GM23248 (cell line): ENCODE data around the gene FOSL1. TPM values are rescaled to one million over a fixed set of nuclear protein-coding genes. Genes with fewer than 3 reads are reported as not detected.

Experiments used
- DNase-seq: peaks from one replicate; pipeline ENCODE4 v3.0.0-alpha.2; 2015
- H2AFZ ChIP-seq: fragments of 200-600 bp; sonication (generic); 2 replicates; pipeline ENCODE4 v1.6.1; 2016; ENCODE audit warnings: antibody characterized with exemption
- H3F3A ChIP-seq: fragments of 200-600 bp; sonication (generic); 2 replicates; pipeline ENCODE4 v1.6.1; 2016; ENCODE audit warnings: mild to moderate bottlenecking, antibody characterized with exemption, mixed run types; ENCODE audit not compliant: insufficient read depth
- H3K27ac ChIP-seq: fragments of 200-600 bp; sonication (generic); 2 replicates; pipeline ENCODE4 v1.5.1; 2016; ENCODE audit warnings: mild to moderate bottlenecking
- H3K27me3 ChIP-seq: fragments of 200-600 bp; sonication (generic); replicated peaks from 2 replicates; pipeline ENCODE4 v1.6.1; 2016; ENCODE audit warnings: mild to moderate bottlenecking; ENCODE audit not compliant: insufficient read depth
- H3K36me3 ChIP-seq: fragments of 200-600 bp; sonication (generic); 2 replicates; pipeline ENCODE4 v1.6.1; 2016; ENCODE audit warnings: low read depth, mild to moderate bottlenecking
- H3K4me1 ChIP-seq: fragments of 200-600 bp; sonication (generic); 2 replicates; pipeline ENCODE4 v1.6.1; 2016; ENCODE audit warnings: mild to moderate bottlenecking; ENCODE audit not compliant: insufficient read depth
- H3K4me2 ChIP-seq: fragments of 200-600 bp; sonication (generic); one replicate; pipeline ENCODE4 v1.6.1; 2016; ENCODE audit warnings: mild to moderate bottlenecking; ENCODE audit not compliant: unreplicated experiment
- H3K4me3 ChIP-seq: fragments of 200-600 bp; sonication (generic); 2 replicates; pipeline ENCODE4 v1.5.1; 2016; ENCODE audit warnings: mild to moderate bottlenecking
- H3K79me2 ChIP-seq: fragments of 200-600 bp; sonication (generic); 2 replicates; pipeline ENCODE4 v1.6.1; 2016; ENCODE audit warnings: mild to moderate bottlenecking; ENCODE audit not compliant: insufficient read depth
- H3K9ac ChIP-seq: fragments of 200-600 bp; sonication (generic); 2 replicates; pipeline ENCODE4 v1.6.1; 2016; ENCODE audit warnings: mild to moderate bottlenecking
- H3K9me2 ChIP-seq: fragments of 200-600 bp; sonication (generic); 2 replicates; pipeline ENCODE4 v1.6.1; 2016; ENCODE audit warnings: mixed run types, mild to moderate bottlenecking, moderate library complexity; ENCODE audit not compliant: insufficient read depth
- H3K9me3 ChIP-seq: fragments of 200-600 bp; sonication (generic); one replicate; pipeline ENCODE4 v1.6.1; 2017; ENCODE audit warnings: low read depth
- H4K20me1 ChIP-seq: fragments of 200-600 bp; sonication (generic); 2 replicates; pipeline ENCODE4 v1.6.0; 2016; ENCODE audit not compliant: insufficient read depth
- EZH2 ChIP-seq: fragments of 200-600 bp; sonication (generic); IDR thresholded peaks from 2 replicates; pipeline ENCODE4 v1.6.1; 2018; ENCODE audit warnings: antibody characterized with exemption, mild to moderate bottlenecking; ENCODE audit not compliant: insufficient read depth, poor library complexity, severe bottlenecking
- EZH2phosphoT487 ChIP-seq: fragments of 200-600 bp; sonication (generic); IDR thresholded peaks from 2 replicates; pipeline ENCODE4 v1.6.1; 2018; ENCODE audit warnings: antibody characterized with exemption, moderate library complexity, mild to moderate bottlenecking, low read depth; ENCODE audit not compliant: insufficient read depth
- WGBS, 2 experiments: methylation state at CpG; one replicate each; pipeline ENCODE4 v1.1.6; 2015 to 2017; ENCODE audit warnings: low lambda C conversion rate in 2 of 2, low coverage in 1 of 2; ENCODE audit errors: missing lambda C conversion rate in 2 of 2; 5-methylcytosine and 5-hydroxymethylcytosine counted together
- in situ Hi-C: fragments of 300-500 bp; cut with MboI; formaldehyde crosslinking; loops from 2 replicates; pipeline ENCODE4 v1.15.0; 2020
- polyA plus RNA-seq: library from polyadenylated mRNA; unstranded; fragments of >200 nt; fragmentation: Nextera tagmentation; extraction: Ambion mirVana; gene quantifications from 2 replicates; pipeline ENCODE4 v1.2.1, GENCODE V29; 2016
- total RNA-seq: library from RNA; depleted of rRNA; stranded (reverse); fragments of >200 nt; shearing (Covaris generic); gene quantifications from 2 replicates; pipeline ENCODE4 v1.2.3, GENCODE V29; 2014

Gene FOSL1
- total and polyA plus RNA-seq, 2 experiments from 2014 or later = 88.9 to 105 TPM

DNA sequence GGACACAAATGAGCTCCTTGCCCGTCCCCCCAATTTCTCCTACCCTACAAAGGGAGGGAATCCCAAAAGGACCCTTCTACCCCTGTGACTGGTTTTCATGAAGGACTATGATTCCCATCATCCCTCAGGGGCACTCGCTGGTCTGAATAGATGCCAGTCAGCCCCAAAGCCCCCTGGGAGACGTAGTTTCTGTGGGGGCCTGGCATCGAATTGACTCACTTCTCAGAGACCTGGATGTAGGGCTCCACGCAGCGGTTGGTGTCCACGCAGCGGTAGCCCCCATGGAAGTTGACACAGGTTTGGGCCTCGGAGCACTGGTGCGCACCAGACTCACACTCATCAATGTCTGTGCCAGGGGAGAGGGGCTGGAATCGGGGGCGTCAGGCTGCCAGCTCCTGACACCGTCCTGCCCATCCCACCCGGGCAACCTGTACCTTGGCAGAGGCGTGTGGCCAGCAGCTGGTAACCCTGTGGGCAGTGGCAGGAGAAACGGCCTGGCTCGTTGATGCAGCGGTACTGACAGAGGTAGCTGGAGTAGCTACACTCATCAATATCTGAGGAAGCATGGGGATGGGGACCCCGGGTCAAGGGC is 32.0 kb downstream of the FOSL1 start:
- Histone ChIP-seq H3K9ac (no peak overlapping the region), H3K27ac (no peak overlapping the region), H3K9me3 (no peaks in the 10 kb centered on the region), H4K20me1 (no peaks in the 10 kb centered on the region), H3K4me2 (no peak overlapping the region), H3K79me2 (peaks cover 53% of the 10 kb centered on the region), H2AFZ (no peak overlapping the region), H3K27me3 (no peaks in the 10 kb centered on the region), H3K4me3 (no peak overlapping the region), H3K4me1 (peaks cover 16% of the 10 kb centered on the region), H3K36me3 (peaks cover 31% of the 10 kb centered on the region; the same call in 1 of the 2 replicates), H3F3A (peaks cover 54% of the 10 kb centered on the region), H3K9me2 (no peaks in the 10 kb centered on the region)
- no peak for TF ChIP-seq EZH2
- TF ChIP-seq EZH2phosphoT487 = no peak
- WGBS, 2 experiments = 86 to 87% methylated on average over 18 to 19 of the region's 19 CpGs
- in situ Hi-C loops = no loop called here
- DNase-seq = no peak

DNA sequence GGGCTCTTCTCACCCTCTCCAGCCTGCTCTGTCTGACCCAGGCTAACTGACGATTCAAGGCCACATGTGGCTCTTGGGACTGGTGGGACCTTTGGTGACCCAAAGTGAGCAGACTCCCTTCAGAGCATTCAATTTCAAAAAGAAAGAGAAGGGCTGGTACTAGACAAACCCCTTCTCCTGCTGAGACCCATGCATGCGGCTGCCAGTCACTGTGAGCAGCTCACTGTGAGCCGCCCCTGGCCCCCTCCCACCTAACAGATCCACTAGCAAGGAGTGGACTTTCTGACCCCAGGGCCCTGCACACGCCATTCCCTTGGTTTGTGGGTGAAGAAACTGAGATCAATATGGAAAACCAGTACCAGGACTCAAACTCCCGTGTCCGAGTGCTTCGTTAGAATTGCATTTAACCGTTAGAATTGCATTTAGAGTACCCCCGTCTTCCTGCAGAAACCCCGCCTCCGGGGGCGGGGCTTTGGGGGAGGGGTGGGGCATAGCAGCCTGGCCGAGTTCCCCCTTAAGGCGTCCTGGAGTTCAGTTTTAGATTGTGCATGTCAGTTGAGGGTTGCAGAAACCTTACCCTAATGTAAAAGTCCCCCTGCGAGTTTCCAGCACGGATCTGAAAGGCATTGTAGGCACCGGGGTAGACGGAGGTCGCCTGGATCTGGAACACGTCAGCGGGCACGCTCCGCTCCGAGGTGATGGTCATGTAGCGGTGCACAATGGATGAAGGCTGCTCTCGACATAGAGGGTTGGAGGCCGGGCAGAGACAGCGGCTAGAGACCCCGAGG is 32.7 kb downstream of the FOSL1 start:
- Histone ChIP-seq H3K27ac (0 out of 2 replicates have a peak overlapping the region, but pooled peaks have one; percentile 10), H3K36me3 (peaks cover 31% of the 10 kb centered on the region; the same call in 1 of the 2 replicates), H2AFZ (no peak overlapping the region), H3K4me2 (no peak overlapping the region), H3F3A (peaks cover 54% of the 10 kb centered on the region), H3K9ac (no peak overlapping the region), H3K79me2 (peaks cover 55% of the 10 kb centered on the region), H3K4me1 (peaks cover 16% of the 10 kb centered on the region), H3K9me3 (no peaks in the 10 kb centered on the region), H3K9me2 (no peaks in the 10 kb centered on the region), H3K27me3 (no peaks in the 10 kb centered on the region), H3K4me3 (no peak overlapping the region), H4K20me1 (no peaks in the 10 kb centered on the region)
- in situ Hi-C loops = no loop called here
- DNase-seq = no peak
- WGBS, 2 experiments = 57 to 59% methylated on average over 27 to 29 of the region's 29 CpGs
- no peak for TF ChIP-seq EZH2phosphoT487
- TF ChIP-seq EZH2 = no peak

DNA sequence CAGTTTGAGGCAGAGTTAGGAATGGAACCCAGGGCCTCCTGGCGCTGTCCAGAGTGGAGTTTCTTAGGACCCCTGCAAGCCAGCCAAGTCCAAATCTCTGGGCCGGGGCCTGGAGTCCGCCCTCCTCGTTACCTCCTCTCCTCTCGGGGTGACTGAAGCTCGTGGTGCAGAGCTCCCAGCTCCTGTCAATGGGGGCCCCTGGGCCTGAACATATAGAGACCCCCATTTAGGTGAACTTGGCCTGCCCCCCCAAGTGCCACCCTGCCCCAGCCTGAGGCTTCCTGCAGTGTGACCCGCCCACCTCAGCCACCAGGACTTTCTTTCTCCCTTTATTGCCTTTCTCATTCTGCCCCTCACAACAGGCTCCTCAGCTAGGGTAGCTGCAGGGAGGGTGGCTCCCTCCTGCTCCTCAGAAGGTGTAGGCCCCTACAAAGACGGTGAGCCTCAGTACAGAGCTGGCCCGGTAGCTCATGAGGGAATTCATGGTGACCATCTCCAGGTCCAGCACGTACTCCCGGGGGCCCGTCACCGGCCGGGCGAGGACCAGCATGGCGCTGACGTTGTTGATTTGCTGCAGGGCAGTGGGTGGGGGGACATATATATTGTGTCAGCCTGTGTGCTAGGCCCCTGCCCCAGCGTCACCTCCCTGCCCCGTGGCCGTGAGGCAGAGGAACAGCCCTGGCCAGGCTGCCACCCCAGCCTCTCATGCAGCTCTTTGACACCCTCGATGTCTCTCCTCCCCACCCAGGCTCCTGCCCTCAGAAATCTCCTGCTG is 33.5 kb downstream of the FOSL1 start:
- Histone ChIP-seq H3K79me2 (peaks cover 60% of the 10 kb centered on the region), H3F3A (peaks cover 60% of the 10 kb centered on the region), H3K9me3 (no peaks in the 10 kb centered on the region), H3K27ac (no peak overlapping the region), H3K4me1 (peaks cover 20% of the 10 kb centered on the region), H3K27me3 (no peaks in the 10 kb centered on the region), H3K9ac (no peak overlapping the region), H3K4me2 (no peak overlapping the region), H3K36me3 (peaks cover 31% of the 10 kb centered on the region; the same call in 1 of the 2 replicates), H2AFZ (no peak overlapping the region), H3K4me3 (no peak overlapping the region), H3K9me2 (no peaks in the 10 kb centered on the region), H4K20me1 (no peaks in the 10 kb centered on the region)
- DNase-seq = no peak
- in situ Hi-C loops = no loop called here
- 85% methylated on average over 21 of the region's 21 CpGs for WGBS, 2 experiments
- TF ChIP-seq EZH2 (no peak), EZH2phosphoT487 (no peak)

DNA sequence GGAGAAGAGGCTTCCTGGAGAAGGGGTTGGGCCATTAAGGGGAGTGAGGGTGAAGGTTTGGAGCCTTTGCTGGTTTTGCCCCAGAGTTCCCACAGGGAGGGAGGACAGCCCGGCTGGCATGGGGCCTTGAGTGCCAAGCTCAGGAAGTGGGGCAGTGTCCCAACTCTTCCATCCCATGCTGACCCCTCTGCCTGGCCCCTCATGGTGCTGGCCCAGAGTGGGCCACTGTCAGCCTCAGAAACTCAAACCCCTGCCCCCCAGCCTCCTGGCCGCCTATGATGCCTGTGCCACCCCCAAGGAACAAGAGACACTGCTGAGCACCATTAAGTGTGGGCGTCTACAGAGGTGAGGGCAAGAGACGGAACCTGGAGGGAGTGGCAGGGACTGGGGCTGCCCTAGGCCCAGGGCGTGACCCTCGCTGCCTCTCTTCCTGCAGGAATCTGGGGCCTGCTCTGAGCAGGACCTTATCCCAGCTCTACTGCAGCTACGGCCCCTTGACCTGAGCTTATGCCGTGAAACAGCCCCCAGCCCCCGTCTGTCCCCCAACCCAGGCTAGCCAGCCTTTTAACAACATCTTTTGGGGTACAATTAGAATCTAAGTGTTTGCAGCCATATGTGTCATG is 34.5 kb downstream of the FOSL1 start:
- Histone ChIP-seq H3K79me2 (peaks cover 59% of the 10 kb centered on the region), H3K4me2 (no peak overlapping the region), H2AFZ (no peak overlapping the region), H3K4me3 (no peak overlapping the region), H3F3A (peaks cover 61% of the 10 kb centered on the region), H3K27ac (no peak overlapping the region), H3K27me3 (no peaks in the 10 kb centered on the region), H3K36me3 (peaks cover 31% of the 10 kb centered on the region; the same call in 1 of the 2 replicates), H3K9ac (no peak overlapping the region), H4K20me1 (no peaks in the 10 kb centered on the region), H3K9me3 (no peaks in the 10 kb centered on the region), H3K9me2 (no peaks in the 10 kb centered on the region), H3K4me1 (peaks cover 15% of the 10 kb centered on the region)
- in situ Hi-C loops = no loop called here
- no peak for TF ChIP-seq EZH2phosphoT487
- no peak for TF ChIP-seq EZH2
- WGBS, 2 experiments = 86 to 92% methylated on average over 9 of the region's 9 CpGs
- no peak for DNase-seq
